Keratinocyte (primary cell): ENCODE results near the gene HINT2. TPM values are rescaled to one million over a fixed set of nuclear protein-coding genes. Genes with fewer than 3 reads are reported as not detected.

ENCODE experiments used
- DNase-seq: peaks from one replicate; pipeline ENCODE4 v3.0.0-alpha.2; 2011; ENCODE audit warnings: low read depth, missing footprints, low spot score
- FAIRE-seq: peaks from 2 replicates; lab custom pipeline; 2011; peaks lifted over from hg19 to GRCh38; lab: Jason Lieb, UNC
- H2AFZ ChIP-seq: 2 replicates; pipeline ENCODE4 v1.6.0; 2012; ENCODE audit warnings: low read length, control low read depth, inconsistent platforms; ENCODE audit not compliant: control insufficient read depth
- H3K27ac ChIP-seq: 2 replicates; pipeline ENCODE4 v1.5.1; 2011; ENCODE audit warnings: low read length; ENCODE audit not compliant: control insufficient read depth, insufficient read depth
- H3K27me3 ChIP-seq: 3 replicates; pipeline ENCODE4 v1.6.0; 2011; ENCODE audit warnings: low read length; ENCODE audit not compliant: control insufficient read depth, insufficient read depth; ENCODE audit errors: extremely low read depth
- H3K36me3 ChIP-seq, 2 experiments: 2 replicates in 1 of 2; 3 replicates in 1 of 2; pipeline ENCODE4 v1.5.1; 2011; ENCODE audit warnings: low read length in 2 of 2, mild to moderate bottlenecking in 1 of 2; ENCODE audit not compliant: control insufficient read depth in 2 of 2, insufficient read depth in 2 of 2; ENCODE audit errors: extremely low read depth in 1 of 2
- H3K4me1 ChIP-seq: 3 replicates; pipeline ENCODE4 v1.5.1; 2011; ENCODE audit warnings: low read length; ENCODE audit not compliant: control insufficient read depth, insufficient read depth; ENCODE audit errors: extremely low read depth
- H3K4me2 ChIP-seq: 3 replicates; pipeline ENCODE4 v1.6.0; 2011; ENCODE audit warnings: low read depth, low read length; ENCODE audit not compliant: control insufficient read depth, insufficient read depth; ENCODE audit errors: extremely low read depth
- H3K4me3 ChIP-seq, 3 experiments: fragments of 200-600 bp in 1 of 3; sonication (generic) in 1 of 3; 2 replicates in 2 of 3; 3 replicates in 1 of 3; pipeline ENCODE4 v1.5.1; 2011 to 2016; ENCODE audit warnings: low read length in 3 of 3, mild to moderate bottlenecking in 3 of 3, control low read depth in 2 of 3, inconsistent platforms in 1 of 3, low read depth in 1 of 3, mixed read lengths in 1 of 3, mixed run types in 1 of 3, moderate library complexity in 1 of 3; ENCODE audit not compliant: control insufficient read depth in 2 of 3, insufficient read depth in 2 of 3; ENCODE audit errors: extremely low read depth in 1 of 3
- H3K79me2 ChIP-seq: 2 replicates; pipeline ENCODE4 v1.6.0; 2012; ENCODE audit warnings: low read length; ENCODE audit not compliant: control insufficient read depth, insufficient read depth
- H3K9ac ChIP-seq: 3 replicates; pipeline ENCODE4 v1.6.0; 2011; ENCODE audit warnings: low read length; ENCODE audit not compliant: control insufficient read depth, insufficient read depth; ENCODE audit errors: extremely low read depth
- H3K9me1 ChIP-seq: 3 replicates; pipeline ENCODE4 v1.6.0; 2011; ENCODE audit warnings: low read length; ENCODE audit not compliant: control insufficient read depth, insufficient read depth; ENCODE audit errors: extremely low read depth
- H3K9me3 ChIP-seq: 2 replicates; pipeline ENCODE4 v1.5.1; 2012; ENCODE audit warnings: low read depth, low read length; ENCODE audit not compliant: control insufficient read depth
- H4K20me1 ChIP-seq: 3 replicates; pipeline ENCODE4 v1.6.0; 2011; ENCODE audit warnings: low read length; ENCODE audit not compliant: control insufficient read depth, insufficient read depth; ENCODE audit errors: extremely low read depth
- EZH2 ChIP-seq: IDR thresholded peaks from one replicate; pipeline ENCODE4 v1.6.1; 2012; ENCODE audit warnings: inconsistent platforms, mild to moderate bottlenecking, low read length, moderate library complexity
- dilution Hi-C: fragments of 300-500 bp; cut with MboI; formaldehyde crosslinking; loops from one replicate; pipeline ENCODE4 v1.7.0; 2020; ENCODE audit warnings: low sequenced_read_pairs; ENCODE audit not compliant: extremely low pct_ligation_motif_present
- polyA plus RNA-seq, 5 experiments: library from polyadenylated mRNA; depleted of rRNA in 3 of 5; stranded (reverse) in 3 of 5; stranded (forward) in 1 of 5; unstranded in 1 of 5; fragments of >200 nt; gene quantifications; 1 replicate in 1 of 5; 2 replicates in 3 of 5; 3 replicates in 1 of 5; pipeline versions ENCODE4 v1.2.1 to v1.2.3, GENCODE V29; 2011 to 2012; ENCODE audit warnings: missing spikeins in 2 of 5, low read depth in 1 of 5, low replicate concordance in 1 of 5
- TF ChIP-seq, protein P1 (sequence below), 3 experiments: IDR thresholded peaks in 1 of 3; conservative IDR thresholded peaks in 1 of 3; optimal IDR thresholded peaks in 1 of 3; 2 replicates in 2 of 3; 3 replicates in 1 of 3; pipeline versions ENCODE3 to v1.5.1; 2011; ENCODE audit warnings: low read length in 3 of 3, mild to moderate bottlenecking in 3 of 3, moderate library complexity in 2 of 3, control low read depth in 1 of 3, inconsistent platforms in 1 of 3; ENCODE audit not compliant: insufficient read depth in 2 of 3; ENCODE audit errors: extremely low read depth in 1 of 3

HINT2 gene
- polyA plus RNA-seq, 1 donor (not counting 4 experiments of a cell fraction or from before 2014, with no cell fraction given) = 16.6 TPM

GRCh38 chr9:35792826-35793225 lies 22.0 kb downstream of the HINT2 start:
- Histone ChIP-seq H3K4me2 (no peak overlapping the region), H3K27ac (no peak overlapping the region), H3K36me3 (no peaks in the 10 kb centered on the region), H3K9me1 (no peaks in the 10 kb centered on the region), H3K27me3 (no peaks in the 10 kb centered on the region), H3K4me1 (peaks cover 9% of the 10 kb centered on the region), H3K79me2 (no peaks in the 10 kb centered on the region), H2AFZ (no peak overlapping the region), H3K9me3 (no peaks in the 10 kb centered on the region), H3K4me3 (no peak overlapping the region), H3K9ac (no peak overlapping the region), H4K20me1 (no peaks in the 10 kb centered on the region)
- dilution Hi-C loops = no loop called here
- DNase-seq (no peak), FAIRE-seq (no peak)
- TF ChIP-seq, protein P1, sequence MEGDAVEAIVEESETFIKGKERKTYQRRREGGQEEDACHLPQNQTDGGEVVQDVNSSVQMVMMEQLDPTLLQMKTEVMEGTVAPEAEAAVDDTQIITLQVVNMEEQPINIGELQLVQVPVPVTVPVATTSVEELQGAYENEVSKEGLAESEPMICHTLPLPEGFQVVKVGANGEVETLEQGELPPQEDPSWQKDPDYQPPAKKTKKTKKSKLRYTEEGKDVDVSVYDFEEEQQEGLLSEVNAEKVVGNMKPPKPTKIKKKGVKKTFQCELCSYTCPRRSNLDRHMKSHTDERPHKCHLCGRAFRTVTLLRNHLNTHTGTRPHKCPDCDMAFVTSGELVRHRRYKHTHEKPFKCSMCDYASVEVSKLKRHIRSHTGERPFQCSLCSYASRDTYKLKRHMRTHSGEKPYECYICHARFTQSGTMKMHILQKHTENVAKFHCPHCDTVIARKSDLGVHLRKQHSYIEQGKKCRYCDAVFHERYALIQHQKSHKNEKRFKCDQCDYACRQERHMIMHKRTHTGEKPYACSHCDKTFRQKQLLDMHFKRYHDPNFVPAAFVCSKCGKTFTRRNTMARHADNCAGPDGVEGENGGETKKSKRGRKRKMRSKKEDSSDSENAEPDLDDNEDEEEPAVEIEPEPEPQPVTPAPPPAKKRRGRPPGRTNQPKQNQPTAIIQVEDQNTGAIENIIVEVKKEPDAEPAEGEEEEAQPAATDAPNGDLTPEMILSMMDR (optimal IDR thresholded peaks at IDR 0.05 in 1 of 3, IDR thresholded peaks at IDR 0.05 in 1 of 3, conservative IDR thresholded peaks at IDR 0.05 in 1 of 3; ENCODE audit: extremely low read depth in 1 of 3, insufficient read depth in 2 of 3, low read length in 3 of 3) = no peak
- TF ChIP-seq EZH2 = no peak

- H3K4me2 ChIP-seq = no peak overlapping the region
Measured at GRCh38 chr9:35792024-35792813, 22.6 kb downstream of the HINT2 start.

More at GRCh38 chr9:35792024-35792813, 22.6 kb downstream of the HINT2 start:
- H3K27ac ChIP-seq = no peak overlapping the region
- no peaks in the 10 kb centered on the region for H3K79me2 ChIP-seq
- H3K4me3 ChIP-seq = no peak overlapping the region
- H3K9me3 ChIP-seq = no peaks in the 10 kb centered on the region
- no peaks in the 10 kb centered on the region for H3K36me3 ChIP-seq
- H3K27me3 ChIP-seq = no peaks in the 10 kb centered on the region
- dilution Hi-C loops = no loop called here
- FAIRE-seq = no peak
- H2AFZ ChIP-seq = no peak overlapping the region
- H3K4me1 ChIP-seq = peaks cover 9% of the 10 kb centered on the region
- TF ChIP-seq, protein P1 (optimal IDR thresholded peaks at IDR 0.05 in 1 of 3, IDR thresholded peaks at IDR 0.05 in 1 of 3, conservative IDR thresholded peaks at IDR 0.05 in 1 of 3; ENCODE audit: extremely low read depth in 1 of 3, insufficient read depth in 2 of 3, low read length in 3 of 3) = no peak
- no peak for TF ChIP-seq EZH2
- no peak for DNase-seq
- no peak overlapping the region for H3K9ac ChIP-seq
- H3K9me1 ChIP-seq = no peaks in the 10 kb centered on the region
- no peaks in the 10 kb centered on the region for H4K20me1 ChIP-seq
